Mucosa of rectum (tissue), 2 donors: ENCODE data around the gene CCDC82.
"Not testable (repeated sequence)": the region's sequence is repeated elsewhere in the genome, so short reads cannot be mapped to it uniquely, and the experiment has no call there.

Source experiments
- H3K27ac ChIP-seq, 2 donors: one replicate each; pipeline ENCODE4 v1.7.0; 2013; ENCODE audit warnings: inconsistent platforms in 2 of 2, low read depth in 2 of 2, low read length in 2 of 2
- H3K27me3 ChIP-seq, 2 donors: one replicate each; pipeline ENCODE4 v1.7.0; 2013; ENCODE audit warnings: low read length in 2 of 2; ENCODE audit not compliant: control insufficient read depth in 2 of 2, insufficient read depth in 2 of 2
- H3K36me3 ChIP-seq, 2 donors: one replicate each; pipeline ENCODE4 v1.7.0; 2013; ENCODE audit warnings: low read length in 2 of 2; ENCODE audit not compliant: control insufficient read depth in 2 of 2, insufficient read depth in 2 of 2
- H3K4me1 ChIP-seq, 2 donors: one replicate each; pipeline ENCODE4 v1.7.0; 2013; ENCODE audit warnings: low read length in 2 of 2, mild to moderate bottlenecking in 1 of 2; ENCODE audit not compliant: control insufficient read depth in 2 of 2, insufficient read depth in 2 of 2
- H3K4me3 ChIP-seq, 2 donors: one replicate each; pipeline ENCODE4 v1.7.0; 2013; ENCODE audit warnings: low read length in 2 of 2
- H3K9ac ChIP-seq, 2 donors: one replicate each; pipeline ENCODE4 v1.7.0; 2013; ENCODE audit warnings: low read length in 2 of 2, low read depth in 1 of 2, mild to moderate bottlenecking in 1 of 2
- H3K9me3 ChIP-seq, 2 donors: one replicate each; pipeline ENCODE4 v1.7.0; 2013; ENCODE audit warnings: low read length in 2 of 2; ENCODE audit not compliant: control insufficient read depth in 2 of 2
- donor health status: healthy.
- donor health status: Normal muscosa, but diverticular disease.

The CCDC82 gene

DNA sequence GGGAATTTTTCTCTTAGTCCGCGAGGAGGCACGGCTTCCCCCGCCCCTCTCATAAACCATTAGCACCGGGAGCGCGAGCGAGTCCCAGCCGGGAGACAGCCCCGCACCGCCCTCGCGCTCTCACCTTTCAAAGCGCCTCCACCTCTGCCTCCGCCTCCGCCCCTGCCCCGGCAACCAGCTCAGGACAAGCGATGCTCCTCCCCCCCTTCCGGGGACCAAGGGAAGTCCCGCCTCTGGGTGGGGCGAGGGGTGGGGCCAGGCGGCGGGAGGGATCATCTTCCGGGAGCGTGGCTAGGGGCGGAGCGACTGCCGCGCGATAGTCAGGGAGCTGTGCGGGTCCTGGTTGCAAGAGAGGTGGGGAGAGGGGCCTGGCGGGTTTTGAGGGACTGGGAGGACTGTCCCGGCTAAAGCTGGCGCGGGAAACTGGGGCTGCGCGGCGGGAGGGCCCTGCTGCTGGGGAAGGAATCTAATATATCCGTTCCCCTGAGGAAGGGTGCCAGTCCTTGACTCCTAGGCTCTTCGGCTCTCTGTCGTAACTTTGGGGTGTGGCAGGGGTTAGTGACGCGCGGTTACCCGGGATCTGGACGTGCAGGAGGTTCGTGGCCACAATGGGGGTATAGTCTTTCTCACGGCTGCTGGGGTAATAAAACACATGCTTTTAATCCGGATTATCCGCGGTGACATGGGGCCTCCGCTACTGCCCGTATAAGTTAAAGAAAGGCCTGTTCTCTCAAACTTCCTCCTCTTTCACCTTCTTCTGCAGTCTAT, at the start of gene CCDC82, which contains the start of gene JRKL:
Gene CCDC82 (minus strand): TSS at position 193 of the 768 bp plus-strand sequence. CDS start 5,165 bp downstream, outside the sequence.
Gene JRKL (plus strand): TSS at position 294 of the 768 bp plus-strand sequence. CDS start 637 bp downstream, outside the sequence.
- Histone ChIP-seq H3K36me3 (no peaks in the 10 kb centered on the region), H3K9ac (peak within 1 kb of the TSS; percentile 89 to 94), H3K9me3 (no peaks in the 10 kb centered on the region), H3K4me3 (peak within 1 kb of the TSS; percentile 86 to 93), H3K27me3 (no peaks in the 10 kb centered on the region), H3K4me1 (peaks cover 0 to 3% of the 10 kb centered on the region in 2 donors), H3K27ac (peak within 1 kb of the TSS; percentile 92 to 97)

DNA sequence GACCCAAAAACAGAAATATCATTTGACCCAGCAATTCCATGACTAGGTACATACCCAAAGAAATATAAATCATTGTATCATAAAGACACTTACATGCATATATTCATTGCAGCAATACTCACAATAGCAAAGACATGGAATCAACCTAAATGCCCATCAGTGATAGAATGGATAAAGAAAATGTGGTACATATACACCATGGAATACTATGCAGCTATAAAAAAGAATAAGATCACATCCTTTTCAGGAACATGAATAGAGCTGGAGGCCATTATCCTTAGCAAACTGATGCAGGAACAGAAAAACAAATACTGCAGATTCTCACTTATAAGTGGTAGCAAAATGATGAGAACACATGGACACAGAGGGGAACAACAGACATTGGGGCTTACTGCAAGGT, 42.9 kb upstream of the CCDC82 start:
- not testable (repeated sequence) for H3K9me3 ChIP-seq, H3K27me3 ChIP-seq, H3K27ac ChIP-seq, H3K36me3 ChIP-seq, H3K9ac ChIP-seq, H3K4me1 ChIP-seq, H3K4me3 ChIP-seq

DNA sequence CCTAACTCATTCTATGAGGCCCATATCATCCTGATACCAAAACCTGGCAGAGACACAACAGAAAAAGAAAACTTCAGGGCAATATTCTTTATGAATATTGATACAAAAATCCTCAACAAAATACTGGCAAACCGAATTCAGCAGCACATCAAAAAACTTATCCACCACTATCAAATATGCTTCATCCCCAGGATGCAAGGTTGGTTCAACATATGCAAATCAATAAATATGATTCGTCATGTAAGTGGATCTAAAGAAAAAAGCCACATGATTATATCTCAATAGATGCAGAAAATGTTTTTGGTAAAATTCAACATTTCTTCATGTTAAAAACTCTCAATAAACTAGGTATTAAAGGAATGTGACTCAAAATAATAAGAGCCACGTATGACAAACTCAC, 41.0 kb upstream of the CCDC82 start:
- H3K9ac ChIP-seq = no peak overlapping the region
- no peaks in the 10 kb centered on the region for H3K4me1 ChIP-seq
- H3K4me3 ChIP-seq = no peak overlapping the region
- H3K27me3 ChIP-seq = no peaks in the 10 kb centered on the region
- no peak overlapping the region for H3K27ac ChIP-seq
- H3K36me3 ChIP-seq = no peaks in the 10 kb centered on the region
- peaks cover 0 to 4% of the 10 kb centered on the region in 2 donors for H3K9me3 ChIP-seq

DNA sequence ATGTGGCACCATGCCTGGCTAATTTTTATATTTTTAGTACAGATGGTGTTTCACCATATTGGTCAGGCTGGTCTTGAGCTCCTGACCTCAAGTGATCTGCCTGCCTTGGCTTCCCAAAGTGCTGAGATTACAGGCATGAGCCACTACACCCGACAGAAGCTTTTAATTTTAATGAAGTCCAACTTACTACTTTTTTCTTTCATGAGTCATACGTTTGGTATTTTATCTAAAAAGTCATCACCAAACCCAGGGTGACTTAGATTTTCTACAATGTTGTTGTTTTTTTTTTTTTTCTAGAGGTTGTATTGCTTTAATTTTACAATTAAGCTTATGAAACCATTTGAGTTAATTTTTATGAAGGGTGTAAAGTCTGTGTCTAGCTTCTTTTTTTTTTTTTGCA, 35.0 kb upstream of the CCDC82 start:
- Histone ChIP-seq H3K36me3 (no peaks in the 10 kb centered on the region), H3K27ac (no peak overlapping the region), H3K4me3 (no peak overlapping the region), H3K9me3 (no peaks in the 10 kb centered on the region), H3K27me3 (peaks cover 3% of the 10 kb centered on the region in 2 donors), H3K4me1 (no peaks in the 10 kb centered on the region), H3K9ac (no peak overlapping the region)

DNA sequence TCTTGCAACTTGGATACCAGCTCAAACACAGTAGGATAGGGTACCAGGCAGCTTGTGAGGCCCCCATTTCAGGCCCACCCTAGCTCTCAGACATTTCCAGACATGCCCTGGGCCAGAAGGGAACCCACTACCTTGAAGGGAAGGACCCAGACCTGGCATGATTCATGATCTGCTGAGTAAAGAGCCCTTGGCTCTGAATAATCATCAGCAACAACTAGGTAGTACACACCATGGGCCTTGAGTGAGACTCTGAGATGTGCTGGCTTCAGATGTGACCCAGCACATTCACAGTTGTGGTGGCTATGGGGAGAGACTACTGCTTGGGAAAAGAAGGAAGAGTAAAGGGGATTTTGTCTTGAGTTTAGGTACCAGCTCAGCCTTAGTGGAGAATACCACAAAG, 23.7 kb upstream of the CCDC82 start:
- Histone ChIP-seq H3K9me3 (no peaks in the 10 kb centered on the region), H3K36me3 (no peaks in the 10 kb centered on the region), H3K27ac (no peak overlapping the region), H3K27me3 (no peaks in the 10 kb centered on the region), H3K4me3 (no peak overlapping the region), H3K4me1 (no peaks in the 10 kb centered on the region), H3K9ac (no peak overlapping the region)

DNA sequence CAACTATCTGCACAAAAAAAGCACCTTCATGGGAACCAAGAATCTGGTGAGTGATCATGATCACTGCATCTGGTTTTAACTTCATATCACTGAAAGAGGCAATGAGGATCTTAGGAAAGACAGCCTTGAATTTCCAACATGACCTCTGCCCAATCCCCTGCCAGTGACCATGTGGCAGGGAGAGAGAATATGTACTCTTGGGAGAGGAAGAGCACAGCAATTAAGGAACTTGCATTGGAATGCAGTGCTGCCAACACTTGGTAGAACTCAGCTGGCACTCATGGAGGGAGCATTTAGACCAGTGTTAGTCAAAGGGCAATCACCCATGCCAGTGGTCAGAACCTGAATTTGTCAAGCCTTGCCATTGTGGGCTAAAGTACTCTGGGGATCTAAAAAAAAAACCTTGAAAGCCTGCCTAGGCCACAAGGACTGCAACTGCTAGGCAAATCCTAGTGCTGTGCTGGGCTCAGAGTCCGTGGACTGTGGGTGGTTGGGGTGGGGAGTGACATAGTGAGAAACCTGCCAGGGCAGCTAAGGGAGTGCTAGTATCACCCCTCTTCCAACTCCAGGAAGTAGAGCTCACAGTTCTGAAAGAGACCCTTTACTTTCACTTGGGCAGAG, 23.2 kb upstream of the CCDC82 start:
- Histone ChIP-seq H3K9ac (no peak overlapping the region), H3K27ac (no peak overlapping the region), H3K27me3 (no peaks in the 10 kb centered on the region), H3K36me3 (no peaks in the 10 kb centered on the region), H3K4me3 (no peak overlapping the region), H3K9me3 (no peaks in the 10 kb centered on the region), H3K4me1 (no peaks in the 10 kb centered on the region)

DNA sequence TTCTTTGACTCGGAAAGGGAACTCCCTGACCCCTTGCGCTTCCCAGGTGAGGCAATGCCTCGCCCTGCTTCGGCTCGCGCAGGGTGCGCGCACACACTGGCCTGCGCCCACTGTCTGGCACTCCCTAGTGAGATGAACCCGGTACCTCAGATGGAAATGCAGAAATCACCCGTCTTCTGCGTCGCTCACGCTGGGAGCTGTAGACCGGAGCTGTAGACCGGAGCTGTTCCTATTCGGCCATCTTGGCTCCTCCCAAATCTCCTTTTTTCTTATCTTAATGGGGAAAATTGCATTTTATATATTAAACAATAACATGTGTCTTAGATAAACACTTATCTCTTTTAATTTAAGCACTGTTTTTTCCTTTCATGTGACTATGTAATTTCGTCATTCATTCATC, 21.7 kb upstream of the CCDC82 start:
- H3K9me3 ChIP-seq, H3K27ac ChIP-seq, H3K4me1 ChIP-seq, H3K27me3 ChIP-seq, H3K36me3 ChIP-seq: not testable (repeated sequence)
- H3K9ac ChIP-seq = peak overlapping the region in 1 of 2 donors; percentile 26
- H3K4me3 ChIP-seq = peak overlapping the region; percentile 23 to 41

DNA sequence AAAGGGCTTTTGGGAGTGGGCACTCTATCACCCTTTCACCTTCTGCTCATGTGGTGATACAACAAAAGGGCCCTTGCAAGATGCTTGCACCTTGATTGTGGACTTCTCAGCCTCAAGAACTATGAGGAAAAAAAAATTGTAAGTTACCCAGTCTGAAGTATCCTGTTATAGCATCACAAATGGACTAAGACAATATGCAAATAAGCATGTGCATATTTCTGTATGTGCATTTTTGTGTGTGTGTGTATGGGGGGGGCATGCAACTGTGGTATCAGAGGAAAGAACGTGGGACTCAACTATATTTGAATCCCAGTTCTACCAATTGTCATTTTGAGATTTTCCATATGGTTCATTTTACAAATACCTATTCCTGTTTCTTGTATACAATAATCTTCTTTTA, 11.0 kb upstream of the CCDC82 start:
- Histone ChIP-seq H3K27me3 (no peaks in the 10 kb centered on the region), H3K9ac (no peak overlapping the region), H3K4me3 (no peak overlapping the region), H3K9me3 (no peaks in the 10 kb centered on the region), H3K36me3 (no peaks in the 10 kb centered on the region), H3K4me1 (no peaks in the 10 kb centered on the region), H3K27ac (no peak overlapping the region)

DNA sequence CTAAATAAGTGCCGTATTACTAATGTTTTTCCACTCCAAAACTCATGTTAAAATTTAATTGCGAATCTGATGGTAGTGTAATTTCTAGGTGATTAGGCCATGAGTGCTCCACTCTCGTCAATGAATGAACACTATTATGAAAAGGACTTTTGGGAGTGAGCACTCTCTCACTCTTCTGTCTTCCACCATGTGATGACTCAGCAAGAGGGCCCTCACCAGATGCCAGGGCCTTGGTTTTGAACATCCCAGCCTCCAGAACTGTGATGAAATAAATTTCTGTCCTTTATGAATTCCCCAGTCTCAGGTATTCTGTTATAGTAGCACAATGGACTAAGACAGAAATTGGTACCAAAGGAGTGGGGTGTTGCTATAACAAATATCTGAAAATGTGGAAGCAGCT, 8.2 kb upstream of the CCDC82 start:
- no peak overlapping the region for H3K4me3 ChIP-seq
- no peaks in the 10 kb centered on the region for H3K4me1 ChIP-seq
- no peaks in the 10 kb centered on the region for H3K9me3 ChIP-seq
- no peak overlapping the region for H3K9ac ChIP-seq
- no peaks in the 10 kb centered on the region for H3K27me3 ChIP-seq
- no peaks in the 10 kb centered on the region for H3K36me3 ChIP-seq
- H3K27ac ChIP-seq = no peak overlapping the region

DNA sequence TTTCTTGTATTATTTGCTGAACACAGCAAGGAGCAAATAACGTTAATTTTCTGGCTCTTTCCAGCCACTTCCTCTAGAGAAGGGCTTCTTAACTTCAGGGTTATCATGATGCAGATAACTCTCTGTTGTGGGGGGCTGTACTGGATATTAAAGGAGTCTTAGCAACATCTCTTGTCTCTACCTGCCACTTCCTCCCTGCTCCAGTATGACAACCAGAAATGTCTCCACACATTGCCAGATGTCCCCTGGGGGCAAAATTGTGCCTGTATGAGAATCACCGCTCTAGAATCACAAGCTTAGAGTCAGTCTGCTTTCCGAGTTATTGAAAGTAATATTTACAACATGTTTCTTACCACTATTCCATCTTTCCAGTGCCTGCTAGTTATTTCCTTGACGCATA, 6.9 kb upstream of the CCDC82 start:
- H3K27me3 ChIP-seq = no peaks in the 10 kb centered on the region

More for the DNA sequence above, 6.9 kb upstream of the CCDC82 start:
- no peak overlapping the region for H3K9ac ChIP-seq
- H3K4me3 ChIP-seq = no peak overlapping the region
- no peaks in the 10 kb centered on the region for H3K4me1 ChIP-seq
- H3K9me3 ChIP-seq = no peaks in the 10 kb centered on the region
- H3K27ac ChIP-seq = no peak overlapping the region
- H3K36me3 ChIP-seq = no peaks in the 10 kb centered on the region
